ENCODE data around the gene LHB.
A peak's percentile ranks its signal among the peaks of the same experiment; 100 is the strongest.
"Not testable (repeated sequence)": the region's sequence is repeated elsewhere in the genome, so short reads cannot be mapped to it uniquely, and the experiment has no call there.

The LHB gene

DNA sequence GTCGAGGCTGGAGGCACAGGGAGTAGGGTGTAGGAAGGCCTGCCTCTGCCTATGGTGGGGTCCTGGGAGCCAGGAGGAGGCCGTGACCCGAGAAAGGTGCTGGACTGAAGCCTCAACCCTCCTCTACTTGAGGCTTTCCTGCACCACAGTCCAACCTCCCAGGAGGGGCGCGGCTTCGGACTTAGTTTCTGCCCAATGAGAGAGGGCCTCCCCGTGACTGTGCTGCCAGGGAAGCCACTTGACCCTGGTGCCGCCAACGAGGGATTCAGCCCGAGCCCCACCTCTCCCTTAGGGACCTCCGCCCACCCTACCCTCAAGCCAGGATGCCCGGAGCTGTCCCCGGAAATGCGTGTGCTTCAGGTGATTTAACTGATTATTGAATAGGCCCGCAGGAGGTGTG, 7.3 kb upstream of the LHB start, which contains the start of gene CGB3:
Gene CGB3 (minus strand): TSS at position 101 of the 400 bp plus-strand sequence. CDS start 362 bp downstream, outside the sequence.
- not testable (repeated sequence) for H3K9ac ChIP-seq (ENCODE audit: low read depth, low read length); H3K9me3 ChIP-seq (ENCODE audit: control insufficient read depth, insufficient read depth, low read length); H3K36me3 ChIP-seq (ENCODE audit: insufficient read depth, low read length)
- peaks cover 12% of the 10 kb centered on the region; the same call in 1 of the 2 replicates for H3K4me1 ChIP-seq (ENCODE audit: insufficient read depth, low read length)

DNA sequence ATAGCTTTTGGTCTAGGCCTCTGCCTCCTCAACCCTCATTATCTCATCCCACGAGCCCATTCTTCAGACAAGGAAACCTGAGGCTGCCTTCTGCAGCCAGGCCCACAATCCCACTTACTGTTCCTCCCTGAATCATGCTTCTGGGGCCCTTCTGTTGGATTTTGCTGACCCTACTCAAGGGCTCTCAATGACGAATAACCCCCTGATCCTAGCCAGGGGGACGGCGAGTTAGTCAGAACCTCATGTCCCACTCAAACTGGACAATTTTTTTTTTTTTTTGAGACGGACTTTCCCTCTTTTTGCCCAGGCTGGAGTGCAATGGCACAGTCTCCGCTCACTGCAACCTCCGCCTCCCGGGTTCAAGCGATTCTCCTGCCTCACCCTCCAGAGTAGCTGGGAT, 5.2 kb upstream of the LHB start:
- Histone ChIP-seq H3K9ac (ENCODE audit: low read depth, low read length) (no peak overlapping the region), H3K4me1 (ENCODE audit: insufficient read depth, low read length) (peaks cover 12% of the 10 kb centered on the region; the same call in 1 of the 2 replicates), H3K36me3 (ENCODE audit: insufficient read depth, low read length) (no peaks in the 10 kb centered on the region), H3K9me3 (ENCODE audit: control insufficient read depth, insufficient read depth, low read length) (no peaks in the 10 kb centered on the region)

DNA sequence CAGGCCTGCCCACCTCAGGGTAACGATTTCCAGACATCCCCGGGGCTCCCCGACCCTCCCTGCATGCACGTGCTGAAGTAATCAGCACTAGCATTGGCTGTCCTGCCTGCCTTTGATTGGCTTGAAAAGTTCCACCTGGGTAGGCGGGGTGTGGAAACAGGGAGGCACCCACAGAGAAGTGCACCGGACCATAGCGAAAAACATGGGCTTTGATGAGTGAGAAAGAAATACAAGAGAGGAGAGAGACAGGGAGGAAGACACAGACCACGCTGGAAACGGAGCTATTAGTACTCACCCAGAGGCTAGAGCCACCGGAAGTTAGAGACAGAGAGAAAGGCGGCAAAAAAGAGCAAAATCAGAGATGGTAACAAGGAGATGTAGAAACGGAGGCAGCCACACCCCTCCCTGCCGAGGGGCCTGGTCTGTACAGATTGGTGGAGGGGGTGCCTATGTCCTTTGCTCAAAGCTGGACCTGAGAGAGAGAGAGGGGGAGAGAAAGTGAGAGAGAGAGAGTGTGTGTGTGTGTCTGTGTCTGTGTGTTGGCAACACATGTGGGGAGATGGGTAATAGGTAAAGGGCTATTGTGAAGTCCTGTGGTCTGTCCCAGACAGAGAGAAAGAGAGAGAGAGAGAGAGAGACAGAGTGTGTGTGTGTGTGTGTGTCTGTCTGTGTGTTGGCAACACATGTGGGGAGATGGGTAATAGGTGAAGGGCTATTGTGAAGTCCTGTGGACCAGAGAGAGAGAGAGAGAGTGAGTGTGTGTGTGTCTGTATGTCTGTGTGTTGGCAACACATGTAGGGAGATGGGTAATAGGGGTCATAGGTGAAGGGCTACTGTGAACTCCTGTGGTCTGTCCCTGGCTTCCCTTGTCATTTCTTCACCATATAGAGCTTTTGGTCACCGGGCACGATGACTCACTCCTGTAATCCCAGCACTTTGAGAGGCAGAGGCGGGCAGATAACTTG, 4.3 kb upstream of the LHB start:
- no peak overlapping the region for H3K9ac ChIP-seq (ENCODE audit: low read depth, low read length)
- H3K36me3 ChIP-seq (ENCODE audit: insufficient read depth, low read length), result no peaks in the 10 kb centered on the region
- H3K9me3 ChIP-seq (ENCODE audit: control insufficient read depth, insufficient read depth, low read length), result no peaks in the 10 kb centered on the region
- H3K4me1 ChIP-seq (ENCODE audit: insufficient read depth, low read length), result peaks cover 12% of the 10 kb centered on the region; the same call in 1 of the 2 replicates

DNA sequence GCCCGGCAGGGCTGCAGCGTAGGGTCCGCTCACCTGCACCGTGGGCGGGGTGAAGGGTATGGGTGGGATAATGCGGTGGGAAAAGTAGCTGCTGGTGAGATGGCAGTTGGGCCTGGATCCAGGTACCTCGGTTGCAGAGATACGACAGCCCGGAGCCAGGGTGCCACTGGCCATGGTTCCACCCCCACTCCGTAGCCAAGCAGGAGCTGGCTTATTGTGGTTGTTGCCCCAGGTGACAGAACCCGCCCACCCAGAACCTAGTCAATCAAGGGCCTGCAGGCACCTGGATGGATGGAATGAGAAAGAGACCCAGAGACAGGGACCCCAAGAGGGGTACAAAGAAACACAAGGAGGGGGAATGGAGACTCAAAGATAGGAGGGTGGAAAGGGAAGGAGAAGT, 3.5 kb upstream of the LHB start:
- Histone ChIP-seq H3K36me3 (ENCODE audit: insufficient read depth, low read length) (no peaks in the 10 kb centered on the region), H3K4me1 (ENCODE audit: insufficient read depth, low read length) (peaks cover 12% of the 10 kb centered on the region; the same call in 1 of the 2 replicates), H3K9me3 (ENCODE audit: control insufficient read depth, insufficient read depth, low read length) (no peaks in the 10 kb centered on the region), H3K9ac (ENCODE audit: low read depth, low read length) (peak overlapping the region; percentile 75; the same call in 1 of the 2 replicates)

DNA sequence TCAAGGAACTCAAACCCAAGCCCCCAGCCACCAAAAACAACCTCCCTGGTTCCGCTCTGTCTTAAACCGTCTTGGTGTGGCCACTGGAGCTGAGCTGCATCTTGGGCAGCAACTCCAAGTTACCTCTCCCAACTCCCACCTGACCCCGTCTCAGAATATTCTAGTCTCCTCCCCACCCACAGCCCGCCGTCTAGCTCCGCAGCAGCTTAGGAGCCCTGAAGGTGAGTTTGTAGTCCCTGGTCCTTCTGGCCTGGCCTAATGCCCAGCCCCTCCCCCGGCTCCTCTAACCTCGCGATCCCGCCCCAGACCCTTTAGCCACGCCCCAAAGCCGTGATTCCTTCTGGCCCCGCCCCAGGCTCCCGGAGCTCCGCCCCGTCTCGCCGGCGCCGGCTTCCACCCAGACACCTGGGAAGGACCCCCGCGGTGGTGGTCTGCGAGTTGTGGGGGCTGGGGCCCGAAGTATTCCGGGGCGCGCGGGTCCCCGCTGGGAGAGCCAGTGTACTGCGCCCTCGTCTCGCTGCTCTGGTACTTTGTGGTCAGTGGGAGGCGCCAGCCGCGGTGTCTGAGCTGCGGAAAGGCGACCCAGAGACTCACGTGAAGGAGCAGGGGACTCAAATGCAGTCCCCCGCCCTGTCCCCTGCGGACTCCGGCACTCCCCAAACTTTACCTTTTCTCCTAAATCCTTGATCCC, 2.5 kb upstream of the LHB start:
- Histone ChIP-seq H3K9ac (ENCODE audit: low read depth, low read length) (peak overlapping the region; percentile 75), H3K9me3 (ENCODE audit: control insufficient read depth, insufficient read depth, low read length) (no peaks in the 10 kb centered on the region), H3K36me3 (ENCODE audit: insufficient read depth, low read length) (0 out of 2 replicates have a peak, but pooled peaks cover 7% of the 10 kb centered on the region), H3K4me1 (ENCODE audit: insufficient read depth, low read length) (peaks cover 12% of the 10 kb centered on the region; the same call in 1 of the 2 replicates)

DNA sequence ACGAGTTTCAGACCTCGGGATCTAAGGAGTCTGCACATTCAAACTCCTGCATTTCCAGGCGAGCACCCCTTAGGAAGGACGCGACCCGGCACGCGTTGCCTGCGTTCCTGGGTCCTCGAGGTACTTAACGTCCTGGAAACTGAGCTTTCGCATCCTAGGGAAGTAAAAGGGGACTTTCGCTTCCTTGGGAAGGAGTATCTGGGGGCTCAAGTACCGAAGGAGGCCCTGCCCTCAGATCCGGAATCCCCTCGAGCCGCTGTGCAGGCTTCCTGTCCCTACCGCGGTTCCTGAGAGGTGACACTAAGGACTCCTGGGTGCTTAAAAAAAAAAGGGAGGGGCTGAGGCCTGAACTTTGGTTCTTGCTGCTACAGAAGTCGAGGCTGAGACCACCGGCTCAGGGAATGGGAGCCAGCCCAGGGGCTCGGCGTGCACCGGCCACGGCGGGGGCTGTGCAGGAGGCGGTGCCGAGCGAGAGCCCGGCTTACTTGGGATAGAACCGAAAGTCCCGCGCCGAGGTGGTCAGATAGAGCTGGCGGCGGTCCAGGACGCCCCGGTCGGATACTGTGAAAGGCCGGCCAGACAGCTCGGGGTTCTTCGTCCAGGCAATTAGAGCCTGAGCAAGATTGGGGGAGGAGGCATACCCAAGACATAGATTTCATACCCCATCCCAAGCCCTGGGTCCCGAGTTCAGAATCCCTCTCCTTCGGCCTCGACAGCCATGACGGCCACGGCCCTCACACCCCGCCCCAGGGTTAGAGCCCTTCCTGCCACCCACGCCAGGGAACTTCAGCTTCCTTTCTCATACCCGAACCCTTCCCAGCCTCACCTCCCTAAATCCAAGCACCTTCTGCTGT, 1.7 kb upstream of the LHB start:
- H3K36me3 ChIP-seq (ENCODE audit: insufficient read depth, low read length); H3K9me3 ChIP-seq (ENCODE audit: control insufficient read depth, insufficient read depth, low read length): not testable (repeated sequence)
- H3K4me1 ChIP-seq (ENCODE audit: insufficient read depth, low read length), result peaks cover 12% of the 10 kb centered on the region; the same call in 1 of the 2 replicates
- H3K9ac ChIP-seq (ENCODE audit: low read depth, low read length), result peak overlapping the region; percentile 75

DNA sequence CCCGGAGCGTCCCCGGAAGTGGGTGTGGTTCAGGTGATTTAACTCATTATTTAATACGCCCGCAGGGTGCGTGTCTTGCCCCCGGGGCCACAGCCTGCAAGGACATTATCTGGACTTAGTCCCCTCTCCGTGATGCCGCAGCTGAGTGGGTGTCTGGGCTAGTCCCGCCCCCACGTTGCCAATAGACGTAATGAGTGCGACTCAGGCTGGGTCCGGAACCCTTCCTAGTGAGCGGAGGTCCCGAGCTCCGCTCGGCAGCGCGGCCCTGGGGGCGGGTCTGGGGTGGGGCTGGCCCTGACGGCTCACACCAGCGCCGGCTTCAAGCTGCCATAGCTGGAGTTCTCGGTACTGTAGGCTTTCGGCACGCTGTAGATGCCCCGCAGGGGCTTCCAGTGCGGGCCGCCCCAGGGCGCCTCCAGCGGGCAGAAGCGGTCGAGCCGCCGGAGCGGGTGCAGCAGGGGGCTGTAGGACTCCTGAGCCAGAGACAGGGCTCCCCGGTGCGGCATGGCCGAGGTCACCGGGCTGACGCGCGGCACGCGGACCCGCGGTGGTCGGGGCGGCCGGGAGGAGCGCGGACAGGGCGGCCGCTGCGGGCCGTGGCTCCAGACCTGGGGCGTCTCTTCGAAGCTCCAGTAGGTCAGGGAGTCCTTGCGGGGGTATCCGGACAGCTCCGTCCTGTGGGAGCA, 918 bp upstream of the LHB start:
- Histone ChIP-seq H3K4me1 (ENCODE audit: insufficient read depth, low read length) (peaks cover 12% of the 10 kb centered on the region; the same call in 1 of the 2 replicates), H3K9me3 (ENCODE audit: control insufficient read depth, insufficient read depth, low read length) (no peaks in the 10 kb centered on the region), H3K9ac (ENCODE audit: low read depth, low read length) (peak overlapping the region; percentile 75), H3K36me3 (ENCODE audit: insufficient read depth, low read length) (peaks cover 7% of the 10 kb centered on the region; the same call in 1 of the 2 replicates)

DNA sequence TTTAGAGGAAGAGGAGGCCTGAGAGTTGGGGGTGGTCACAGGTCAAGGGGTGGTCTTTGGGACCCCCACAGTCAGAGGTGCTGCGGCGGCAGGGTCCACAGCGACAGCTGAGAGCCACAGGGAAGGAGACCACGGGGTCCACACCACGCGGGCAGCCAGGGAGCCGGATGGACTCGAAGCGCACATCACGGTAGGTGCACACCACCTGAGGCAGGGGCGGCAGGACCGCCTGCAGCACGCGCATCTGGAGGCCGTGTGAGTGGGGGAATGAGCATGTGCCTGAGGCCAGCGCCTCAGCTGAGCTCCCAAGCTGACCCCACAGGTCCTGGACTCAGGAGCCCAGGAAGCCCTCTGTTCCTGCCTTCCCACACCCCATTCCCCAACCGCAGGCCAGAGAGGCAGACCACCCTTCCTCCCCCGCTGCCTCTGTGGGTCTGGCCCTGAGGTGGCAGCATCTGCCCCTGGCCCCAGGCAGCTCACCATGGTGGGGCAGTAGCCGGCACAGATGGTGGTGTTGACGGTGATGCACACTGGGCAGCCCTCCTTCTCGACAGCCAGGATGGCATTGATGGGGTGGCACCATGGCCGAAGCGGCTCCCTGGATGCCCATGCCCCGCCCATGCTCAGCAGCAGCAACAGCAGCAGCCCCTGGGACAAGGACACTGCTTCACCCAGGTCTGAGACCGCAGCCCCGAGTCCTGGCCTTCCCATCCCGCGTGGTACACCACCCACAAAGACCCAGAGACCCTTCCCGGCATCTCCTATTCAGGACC, 638 bp downstream of the LHB start:
- peaks cover 8% of the 10 kb centered on the region; the same call in 1 of the 2 replicates for H3K4me1 ChIP-seq (ENCODE audit: insufficient read depth, low read length)
- no peak overlapping the region for H3K9ac ChIP-seq (ENCODE audit: low read depth, low read length)
- H3K9me3 ChIP-seq (ENCODE audit: control insufficient read depth, insufficient read depth, low read length), result no peaks in the 10 kb centered on the region
- H3K36me3 ChIP-seq (ENCODE audit: insufficient read depth, low read length), result peaks cover 14% of the 10 kb centered on the region; the same call in 1 of the 2 replicates

DNA sequence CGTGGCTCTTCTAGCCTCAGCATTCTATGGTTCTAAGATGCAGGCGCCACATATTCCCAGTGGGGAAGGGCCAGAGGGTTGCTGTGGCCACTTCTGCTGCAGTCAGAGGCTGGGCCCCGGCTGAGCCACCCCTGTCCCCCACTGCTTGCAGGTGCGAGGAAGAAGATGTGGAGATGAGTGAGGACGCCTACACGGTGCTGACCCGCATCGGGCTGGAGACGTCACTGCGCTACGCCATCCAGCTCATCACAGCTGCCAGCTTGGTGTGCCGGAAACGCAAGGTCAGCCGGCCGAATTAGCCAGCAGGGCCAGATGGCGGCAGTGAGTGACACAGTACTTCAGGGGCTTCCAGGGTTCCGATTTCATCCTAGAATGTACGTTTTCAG, 2.0 kb downstream of the LHB start:
- H3K9me3 ChIP-seq (ENCODE audit: control insufficient read depth, insufficient read depth, low read length), result no peaks in the 10 kb centered on the region
- no peak overlapping the region for H3K9ac ChIP-seq (ENCODE audit: low read depth, low read length)
- H3K4me1 ChIP-seq (ENCODE audit: insufficient read depth, low read length), result no peaks in the 10 kb centered on the region
- H3K36me3 ChIP-seq (ENCODE audit: insufficient read depth, low read length), result peaks cover 20% of the 10 kb centered on the region

DNA sequence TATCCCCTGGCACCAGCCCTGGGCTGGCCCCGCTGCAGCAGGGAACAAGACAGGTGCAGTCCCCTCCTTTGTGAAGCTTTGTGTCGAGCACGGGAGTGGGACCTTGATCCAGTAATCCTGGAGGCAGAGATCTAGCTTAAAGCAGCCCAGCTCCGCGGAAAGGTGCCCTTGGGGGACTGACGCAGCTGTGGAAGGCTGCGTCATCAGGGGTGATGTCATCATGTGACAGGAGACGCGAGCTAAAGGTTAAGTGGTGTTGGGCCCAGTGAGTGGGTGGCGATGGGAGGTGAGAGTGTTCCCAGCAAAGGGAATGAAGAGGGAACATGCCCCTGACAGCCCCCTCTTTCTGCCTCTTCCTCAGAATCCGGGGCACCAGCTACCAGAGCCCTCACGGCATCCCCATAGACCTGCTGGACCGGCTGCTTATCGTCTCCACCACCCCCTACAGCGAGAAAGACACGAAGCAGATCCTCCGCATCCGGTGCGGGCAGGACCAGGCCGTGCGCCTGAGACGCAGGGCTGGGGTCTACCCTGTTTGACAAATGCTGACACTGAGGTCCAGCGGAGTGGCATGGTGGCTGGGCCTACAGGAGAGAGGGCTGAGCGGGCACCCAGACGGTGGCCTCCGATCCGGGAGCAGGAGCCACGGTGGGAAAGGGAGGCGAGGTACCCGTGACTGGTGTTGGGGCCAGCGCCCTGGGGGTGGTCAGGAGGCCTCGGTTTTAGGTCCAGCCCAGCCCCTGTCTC, 2.6 kb downstream of the LHB start:
- H3K4me1 ChIP-seq (ENCODE audit: insufficient read depth, low read length), result no peaks in the 10 kb centered on the region
- no peak overlapping the region for H3K9ac ChIP-seq (ENCODE audit: low read depth, low read length)
- no peaks in the 10 kb centered on the region for H3K9me3 ChIP-seq (ENCODE audit: control insufficient read depth, insufficient read depth, low read length)
- peaks cover 20% of the 10 kb centered on the region for H3K36me3 ChIP-seq (ENCODE audit: insufficient read depth, low read length)

DNA sequence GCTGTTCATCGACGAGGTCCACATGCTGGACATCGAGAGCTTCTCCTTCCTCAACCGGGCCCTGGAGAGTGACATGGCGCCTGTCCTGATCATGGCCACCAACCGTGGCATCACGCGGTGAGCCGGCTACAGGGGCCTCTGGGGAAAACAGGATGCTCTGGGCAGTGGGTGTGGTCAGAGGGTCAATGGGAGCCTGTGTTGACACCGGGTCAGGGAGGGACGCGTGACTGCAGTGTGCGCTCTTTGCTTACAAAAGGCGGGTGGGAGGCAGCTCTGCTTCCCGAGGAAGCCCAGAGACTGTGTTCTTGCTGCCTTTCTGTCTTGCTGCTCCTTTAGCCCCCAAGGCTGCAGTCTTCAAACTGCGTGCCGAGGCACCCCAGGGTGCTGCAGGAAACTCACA, 5.7 kb downstream of the LHB start:
- Histone ChIP-seq H3K9ac (ENCODE audit: low read depth, low read length) (no peak overlapping the region), H3K4me1 (ENCODE audit: insufficient read depth, low read length) (no peaks in the 10 kb centered on the region), H3K9me3 (ENCODE audit: control insufficient read depth, insufficient read depth, low read length) (no peaks in the 10 kb centered on the region), H3K36me3 (ENCODE audit: insufficient read depth, low read length) (peaks cover 24% of the 10 kb centered on the region)

DNA sequence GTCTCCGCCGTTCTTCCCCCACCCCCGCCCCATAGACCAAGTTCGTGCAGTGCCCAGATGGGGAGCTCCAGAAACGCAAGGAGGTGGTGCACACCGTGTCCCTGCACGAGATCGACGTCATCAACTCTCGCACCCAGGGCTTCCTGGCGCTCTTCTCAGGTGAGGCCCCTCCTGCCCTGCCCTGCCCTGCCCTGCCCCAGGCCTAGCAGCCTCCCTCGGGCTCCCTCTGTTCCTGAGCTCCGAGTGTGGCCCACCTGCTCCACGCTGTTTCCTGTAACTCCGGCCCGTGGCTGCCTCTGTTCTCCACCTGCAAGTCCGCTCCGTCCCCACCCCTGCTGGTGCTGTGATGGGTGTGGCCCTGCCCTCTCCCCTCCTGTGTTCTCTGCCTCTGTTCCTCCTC, 6.4 kb downstream of the LHB start:
- Histone ChIP-seq H3K36me3 (ENCODE audit: insufficient read depth, low read length) (peaks cover 24% of the 10 kb centered on the region), H3K9me3 (ENCODE audit: control insufficient read depth, insufficient read depth, low read length) (no peaks in the 10 kb centered on the region), H3K4me1 (ENCODE audit: insufficient read depth, low read length) (no peaks in the 10 kb centered on the region), H3K9ac (ENCODE audit: low read depth, low read length) (no peak overlapping the region)
